Measurements from ENCODE around the gene ZNF346. TPM values are rescaled to one million over a fixed set of nuclear protein-coding genes. Genes with fewer than 3 reads are reported as not detected.
A peak's percentile ranks its signal among the peaks of the same experiment; 100 is the strongest.

The ZNF346 gene
- total RNA-seq, 1 donor, result 19.2 TPM

GRCh38 chr5:177015156-177015555 lies 7.3 kb upstream of the ZNF346 start:
- Histone ChIP-seq H3K27ac (ENCODE audit: low read depth, low read length) (no peak overlapping the region), H3K9me3 (ENCODE audit: low read depth, low read length) (no peaks in the 10 kb centered on the region), H3K4me2 (ENCODE audit: insufficient read depth, low read length) (no peak overlapping the region), H2AFZ (ENCODE audit: low read length) (no peak overlapping the region), H3K36me3 (ENCODE audit: insufficient read depth, low read length) (no peaks in the 10 kb centered on the region), H3K27me3 (ENCODE audit: insufficient read depth, low read length) (no peaks in the 10 kb centered on the region), H3K79me2 (ENCODE audit: insufficient read depth, low read length) (no peaks in the 10 kb centered on the region), H3K4me3 (ENCODE audit: insufficient read depth, low read length) (no peak overlapping the region), H3K4me1 (ENCODE audit: insufficient read depth, low read length) (peaks cover 3% of the 10 kb centered on the region), H4K20me1 (ENCODE audit: insufficient read depth, low read length) (no peaks in the 10 kb centered on the region)
- DNase-seq (ENCODE audit: insufficient read length, low spot score, missing footprints), result no peak
- TF ChIP-seq CTCF (IDR thresholded peaks at IDR 0.05; ENCODE audit: extremely low read depth, low read depth, low read length), result no peak

GRCh38 chr5:177018341-177018740 lies 4.2 kb upstream of the ZNF346 start:
- Histone ChIP-seq H3K4me3 (ENCODE audit: insufficient read depth, low read length) (no peak overlapping the region), H2AFZ (ENCODE audit: low read length) (no peak overlapping the region), H3K36me3 (ENCODE audit: insufficient read depth, low read length) (no peaks in the 10 kb centered on the region), H3K4me2 (ENCODE audit: insufficient read depth, low read length) (no peak overlapping the region), H3K27ac (ENCODE audit: low read depth, low read length) (no peak overlapping the region), H3K4me1 (ENCODE audit: insufficient read depth, low read length) (peaks cover 11% of the 10 kb centered on the region), H4K20me1 (ENCODE audit: insufficient read depth, low read length) (peaks cover 2% of the 10 kb centered on the region), H3K9me3 (ENCODE audit: low read depth, low read length) (no peaks in the 10 kb centered on the region), H3K27me3 (ENCODE audit: insufficient read depth, low read length) (no peaks in the 10 kb centered on the region), H3K79me2 (ENCODE audit: insufficient read depth, low read length) (peaks cover 17% of the 10 kb centered on the region)
- DNase-seq (ENCODE audit: insufficient read length, low spot score, missing footprints), result no peak
- no peak for TF ChIP-seq CTCF (IDR thresholded peaks at IDR 0.05; ENCODE audit: extremely low read depth, low read depth, low read length)

- peaks cover 2% of the 10 kb centered on the region for H4K20me1 ChIP-seq (ENCODE audit: insufficient read depth, low read length)
- H3K36me3 ChIP-seq (ENCODE audit: insufficient read depth, low read length), result no peaks in the 10 kb centered on the region
- H3K27ac ChIP-seq (ENCODE audit: low read depth, low read length), result no peak overlapping the region
- no peaks in the 10 kb centered on the region for H3K27me3 ChIP-seq (ENCODE audit: insufficient read depth, low read length)
- no peak for DNase-seq (ENCODE audit: insufficient read length, low spot score, missing footprints)
- H3K4me2 ChIP-seq (ENCODE audit: insufficient read depth, low read length), result no peak overlapping the region
- no peak for TF ChIP-seq CTCF (IDR thresholded peaks at IDR 0.05; ENCODE audit: extremely low read depth, low read depth, low read length)
- H3K4me3 ChIP-seq (ENCODE audit: insufficient read depth, low read length), result no peak overlapping the region
- H3K79me2 ChIP-seq (ENCODE audit: insufficient read depth, low read length), result peaks cover 30% of the 10 kb centered on the region
- no peak overlapping the region for H2AFZ ChIP-seq (ENCODE audit: low read length)
- no peaks in the 10 kb centered on the region for H3K9me3 ChIP-seq (ENCODE audit: low read depth, low read length)
- peaks cover 13% of the 10 kb centered on the region for H3K4me1 ChIP-seq (ENCODE audit: insufficient read depth, low read length)
These were observed 2.5 kb upstream of the ZNF346 start for GRCh38 chr5:177020033-177020432.

GRCh38 chr5:177023303-177023664 lies 788 bp downstream of the ZNF346 start:
- Histone ChIP-seq H3K4me1 (ENCODE audit: insufficient read depth, low read length) (peaks cover 13% of the 10 kb centered on the region), H2AFZ (ENCODE audit: low read length) (peak overlapping the region; percentile 96), H3K27me3 (ENCODE audit: insufficient read depth, low read length) (no peaks in the 10 kb centered on the region), H3K27ac (ENCODE audit: low read depth, low read length) (peak overlapping the region; percentile 79), H3K9me3 (ENCODE audit: low read depth, low read length) (no peaks in the 10 kb centered on the region), H3K4me2 (ENCODE audit: insufficient read depth, low read length) (peak overlapping the region; percentile 90), H3K79me2 (ENCODE audit: insufficient read depth, low read length) (peaks cover 55% of the 10 kb centered on the region), H4K20me1 (ENCODE audit: insufficient read depth, low read length) (peaks cover 2% of the 10 kb centered on the region), H3K36me3 (ENCODE audit: insufficient read depth, low read length) (no peaks in the 10 kb centered on the region), H3K4me3 (ENCODE audit: insufficient read depth, low read length) (peak overlapping the region; percentile 81)
- no peak for TF ChIP-seq CTCF (IDR thresholded peaks at IDR 0.05; ENCODE audit: extremely low read depth, low read depth, low read length)
- peak; percentile 71 for DNase-seq (ENCODE audit: insufficient read length, low spot score, missing footprints)
